NCI-H187 treated with DMSO at 0.1 percent for 48 hours (cell line): ENCODE data around the gene CADPS.
A peak's percentile ranks its signal among the peaks of the same experiment; 100 is the strongest.

Experiments used
- DNase-seq: peaks from one replicate; lab custom pipeline; 2025; lab: John Stamatoyannopoulos, UW

The CADPS gene

DNA sequence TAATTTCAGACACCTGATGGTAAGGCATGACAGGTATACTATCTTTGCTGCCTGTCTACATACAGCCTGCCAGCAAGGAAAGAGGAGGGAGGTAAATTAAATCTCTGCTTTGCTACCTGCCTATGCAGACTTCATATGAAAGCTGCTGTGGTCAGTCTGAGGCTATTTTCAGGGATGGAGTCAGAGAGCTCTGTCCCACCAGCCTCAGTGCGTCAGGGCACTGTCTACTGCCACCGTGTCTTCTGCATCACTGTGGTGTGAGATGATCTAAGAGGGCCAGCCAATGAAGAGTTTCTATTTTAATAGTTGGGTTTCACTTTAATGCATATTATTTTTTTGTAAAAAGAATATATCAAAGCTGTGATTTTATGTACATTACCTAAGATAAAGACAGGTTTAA lies 125.6 kb downstream of the CADPS start:
- DNase-seq: no peak

DNA sequence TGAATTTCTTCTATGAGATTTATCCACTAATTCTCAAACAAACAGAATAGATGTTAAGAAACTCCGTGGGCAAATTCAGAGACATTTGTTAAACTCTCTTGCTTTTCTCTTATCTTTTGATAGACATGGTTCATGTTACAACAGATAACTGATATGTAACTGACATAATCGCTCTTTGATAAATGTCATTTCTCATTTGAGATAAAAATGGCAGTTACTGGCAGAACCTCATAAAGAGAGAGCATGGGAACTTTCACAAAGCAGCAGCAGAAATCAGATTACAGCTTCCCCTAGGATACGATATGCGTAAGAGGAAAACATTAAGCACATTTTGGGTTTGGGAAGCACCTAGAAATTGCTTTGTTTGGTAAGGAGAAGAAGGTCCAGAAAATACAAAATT lies 126.1 kb downstream of the CADPS start:
- DNase-seq: no peak

DNA sequence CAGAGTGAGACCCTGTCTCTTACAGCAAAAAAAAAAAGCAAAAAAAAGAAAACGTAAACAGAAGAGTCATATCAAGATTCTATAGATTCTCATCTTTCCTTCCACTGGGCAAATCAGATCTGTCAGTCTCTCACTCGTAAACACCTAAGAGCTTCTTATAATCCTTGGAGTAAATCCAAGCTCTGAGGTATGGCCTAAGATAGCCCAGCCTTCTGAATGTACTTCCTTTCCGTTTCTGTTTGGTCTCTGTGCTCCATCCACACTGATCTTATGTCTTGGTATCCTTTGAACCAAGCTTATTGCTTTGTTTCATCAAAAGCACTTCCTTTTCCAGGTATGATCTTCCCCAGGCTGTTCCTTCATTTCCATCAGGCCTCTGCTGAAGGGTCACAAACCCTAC lies 137.8 kb downstream of the CADPS start:
- DNase-seq: no peak

- no peak for DNase-seq
These were observed 139.7 kb downstream of the CADPS start for GRCh38 chr3:62735510-62735909.

DNA sequence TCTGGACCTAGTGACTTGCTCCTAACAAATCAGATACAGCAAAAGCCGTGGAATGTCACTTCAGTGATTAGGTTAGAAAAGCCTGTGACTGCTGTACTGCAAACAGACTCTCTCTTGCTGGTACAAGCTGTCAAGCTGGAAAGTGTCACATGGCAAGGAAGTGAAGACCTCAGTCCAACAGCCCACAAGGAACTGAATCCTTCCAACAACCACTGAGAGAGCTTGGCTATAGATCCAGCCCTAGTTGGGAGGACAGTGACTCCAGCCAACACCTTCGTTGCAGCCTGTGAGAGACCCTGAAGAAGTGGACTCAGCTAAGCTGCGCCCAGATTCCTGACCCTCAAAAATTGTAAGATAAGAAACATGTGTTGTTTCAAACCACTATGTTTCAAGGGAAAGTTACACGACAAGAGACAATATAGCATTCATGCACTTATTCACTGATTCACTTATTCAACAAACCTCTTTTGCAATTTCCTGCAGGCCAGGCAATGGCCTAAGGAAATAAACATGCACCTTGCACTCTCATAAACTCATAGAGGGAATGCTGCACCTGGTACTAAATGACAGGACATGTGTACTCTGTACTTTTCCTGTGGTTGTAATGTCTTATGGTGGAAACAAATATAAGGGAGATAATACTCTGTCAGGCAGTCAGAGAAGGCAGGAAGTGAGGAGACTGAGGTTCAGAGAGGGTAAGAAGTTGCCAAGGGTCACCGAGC lies 142.9 kb downstream of the CADPS start:
- DNase-seq: no peak

- DNase-seq: no peak
These were observed 147.2 kb downstream of the CADPS start for GRCh38 chr3:62727981-62728380.

DNA sequence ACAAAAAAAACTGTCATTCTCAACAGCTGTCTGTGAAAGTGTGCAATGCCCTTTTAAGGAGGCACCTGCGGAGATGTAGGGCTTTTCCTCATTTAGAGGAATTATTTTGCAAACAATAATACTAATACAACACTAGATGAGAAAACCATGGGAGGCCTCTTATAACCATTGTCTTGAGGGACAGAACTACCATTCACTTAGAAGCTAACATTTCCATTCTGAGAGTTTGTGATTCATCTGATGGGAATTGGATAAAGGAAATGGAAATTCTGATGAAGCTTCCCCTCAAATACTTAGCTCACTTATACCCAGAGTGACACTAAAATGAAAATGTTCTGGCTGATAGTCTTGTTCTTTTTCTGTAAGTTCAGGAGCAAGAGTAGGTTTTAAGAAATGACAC lies 147.7 kb downstream of the CADPS start:
- DNase-seq: no peak

GRCh38 chr3:62724503-62724902 lies 150.7 kb downstream of the CADPS start:
- no peak for DNase-seq

DNA sequence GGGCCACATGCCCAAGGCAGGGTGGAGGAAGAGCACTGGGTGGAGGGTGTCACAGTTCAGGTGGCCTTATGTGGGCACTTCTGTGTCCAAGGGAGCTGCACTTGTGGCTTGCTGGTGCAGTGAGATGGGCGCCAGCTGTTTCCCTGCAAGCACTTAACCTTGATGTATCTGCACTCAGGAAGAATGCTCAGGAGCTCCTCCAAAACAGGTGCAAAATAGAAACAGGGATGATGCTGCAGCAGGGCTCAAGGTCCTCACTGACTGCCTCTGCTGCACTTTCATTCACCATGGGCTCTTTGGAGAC lies 151.3 kb downstream of the CADPS start:
- DNase-seq: peak; percentile 45

DNA sequence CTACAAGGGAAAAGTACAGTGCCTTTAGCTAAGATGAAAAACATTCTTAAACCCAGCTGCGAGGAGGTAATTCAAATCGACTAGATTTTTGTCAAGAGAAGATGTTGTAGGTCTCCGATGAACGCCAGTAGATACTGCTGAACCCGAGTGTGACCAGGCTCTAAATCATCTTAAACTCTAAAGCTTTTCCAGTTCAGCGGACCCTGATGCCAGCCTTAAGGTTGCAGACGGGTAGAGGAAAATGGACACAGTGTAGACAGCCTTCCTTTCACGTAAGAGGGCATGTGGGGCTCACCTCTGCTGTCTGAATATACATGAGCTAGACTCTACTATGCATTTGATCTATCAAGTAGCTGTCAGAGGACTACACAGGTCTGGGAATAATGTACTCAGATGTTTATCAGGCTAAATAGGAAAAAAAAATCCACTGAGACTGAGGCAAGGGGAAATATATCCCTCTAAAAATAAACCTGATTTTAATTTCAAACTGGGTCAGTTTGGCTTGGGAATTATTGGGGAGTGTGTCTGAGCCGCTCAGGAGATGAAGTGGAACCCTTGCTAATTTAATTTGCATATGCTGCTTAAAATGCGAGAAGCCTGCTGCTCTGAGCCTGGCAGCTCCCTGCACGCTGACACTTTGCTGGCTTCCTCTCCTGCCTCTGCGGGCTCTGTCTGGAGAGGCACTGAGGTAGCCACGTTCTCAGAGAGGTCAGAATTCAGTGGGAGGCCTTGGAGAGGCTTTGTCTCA lies 151.9 kb downstream of the CADPS start:
- DNase-seq: no peak

DNA sequence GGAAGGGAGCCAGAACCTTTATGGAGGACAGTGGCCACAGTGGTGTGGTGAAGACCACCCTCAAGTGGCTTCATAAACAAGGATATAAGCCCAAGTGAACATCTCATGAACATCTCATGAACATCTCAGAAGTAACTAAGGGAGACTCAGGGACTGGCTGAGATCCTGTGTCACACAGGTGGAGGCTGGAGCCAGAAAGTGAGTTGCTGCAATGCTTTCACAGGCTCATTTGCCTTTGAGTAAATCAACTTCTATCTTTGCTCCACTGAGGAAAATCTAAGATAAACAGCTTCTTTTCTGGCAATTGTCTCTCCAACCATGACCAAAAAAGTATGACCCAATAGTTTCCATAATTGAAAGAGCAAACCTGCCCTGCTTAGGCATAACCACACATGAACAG lies 152.9 kb downstream of the CADPS start:
- DNase-seq: no peak

DNA sequence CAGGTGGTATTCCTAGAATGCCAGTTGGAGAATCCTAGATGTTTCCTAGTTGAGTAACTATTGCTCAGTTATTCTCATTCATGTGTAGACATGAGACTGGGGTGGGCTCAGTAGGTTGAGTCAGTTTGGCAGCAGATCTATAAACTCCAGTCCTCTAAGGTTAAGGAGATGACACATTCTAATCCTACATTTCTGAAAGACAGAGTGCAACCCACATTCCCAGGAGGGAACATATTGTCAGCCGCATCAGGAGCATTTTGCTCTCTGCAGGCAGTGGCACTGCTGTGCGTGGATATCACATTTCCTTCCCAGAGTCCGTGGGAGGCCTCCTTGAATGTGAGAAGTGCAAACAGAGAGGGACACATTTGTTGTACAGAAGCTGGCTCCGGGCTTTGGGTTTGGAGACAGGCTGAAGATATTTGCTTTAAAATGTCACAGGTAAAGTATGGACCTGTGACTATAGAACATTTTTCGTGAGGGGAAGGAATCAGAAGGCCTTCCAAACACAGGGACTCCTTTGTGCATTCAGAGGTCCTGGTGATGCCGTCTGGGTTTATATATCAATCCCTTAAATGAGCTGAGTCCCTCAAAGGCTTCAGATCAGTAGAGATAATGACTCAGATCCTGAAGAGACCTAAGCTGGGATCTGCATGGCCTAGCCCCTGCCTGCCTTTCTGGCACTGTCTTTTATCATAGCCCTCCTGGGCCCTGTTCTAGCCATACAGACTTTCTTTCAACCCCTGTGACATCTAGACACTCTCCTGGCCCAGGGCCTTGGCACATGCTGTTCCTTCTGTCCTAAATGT lies 156.5 kb downstream of the CADPS start:
- no peak for DNase-seq

- no peak for DNase-seq
These were observed 157.2 kb downstream of the CADPS start for GRCh38 chr3:62718011-62718410.

DNA sequence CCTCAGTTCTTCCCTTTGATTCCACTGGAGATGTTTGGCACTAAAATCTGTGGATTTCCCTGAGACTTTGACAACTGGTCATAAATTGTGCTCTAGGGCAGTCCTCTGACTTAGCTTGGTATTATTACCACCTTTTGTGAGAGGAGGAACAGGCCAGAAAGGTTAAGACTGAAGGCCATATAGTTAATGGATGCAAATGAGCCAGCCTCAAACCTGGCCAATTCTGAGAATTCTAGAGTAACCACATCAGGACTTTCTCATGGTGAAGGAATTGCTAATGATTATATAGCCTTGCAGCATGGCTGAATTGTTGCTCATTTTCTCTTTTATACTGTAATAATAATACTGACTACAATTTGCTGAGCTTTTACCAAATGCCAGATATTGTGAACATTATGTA lies 162.5 kb downstream of the CADPS start:
- no peak for DNase-seq

- DNase-seq: no peak
These were observed 164.5 kb downstream of the CADPS start for GRCh38 chr3:62710751-62711150.

GRCh38 chr3:62708638-62709373 lies 166.4 kb downstream of the CADPS start:
- DNase-seq: no peak

DNA sequence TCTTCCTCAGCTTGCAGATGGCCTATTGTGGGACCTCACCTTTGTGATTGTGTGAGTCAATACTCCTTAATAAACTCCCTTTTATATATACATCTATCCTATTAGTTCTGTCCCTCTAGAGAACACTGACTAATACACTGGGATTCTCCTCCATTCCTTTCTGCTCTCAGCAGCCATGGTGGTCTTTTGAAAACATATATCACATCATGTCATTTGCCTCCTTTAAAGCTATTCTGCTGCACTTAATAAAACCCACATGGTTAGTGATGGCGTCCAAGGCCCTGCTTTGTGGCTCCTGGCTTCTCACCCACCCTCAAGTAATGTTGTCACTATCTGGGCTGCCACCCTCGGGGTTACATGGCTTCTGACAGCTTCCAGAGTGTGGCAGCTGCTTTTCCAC lies 169.5 kb downstream of the CADPS start:
- DNase-seq: no peak

DNA sequence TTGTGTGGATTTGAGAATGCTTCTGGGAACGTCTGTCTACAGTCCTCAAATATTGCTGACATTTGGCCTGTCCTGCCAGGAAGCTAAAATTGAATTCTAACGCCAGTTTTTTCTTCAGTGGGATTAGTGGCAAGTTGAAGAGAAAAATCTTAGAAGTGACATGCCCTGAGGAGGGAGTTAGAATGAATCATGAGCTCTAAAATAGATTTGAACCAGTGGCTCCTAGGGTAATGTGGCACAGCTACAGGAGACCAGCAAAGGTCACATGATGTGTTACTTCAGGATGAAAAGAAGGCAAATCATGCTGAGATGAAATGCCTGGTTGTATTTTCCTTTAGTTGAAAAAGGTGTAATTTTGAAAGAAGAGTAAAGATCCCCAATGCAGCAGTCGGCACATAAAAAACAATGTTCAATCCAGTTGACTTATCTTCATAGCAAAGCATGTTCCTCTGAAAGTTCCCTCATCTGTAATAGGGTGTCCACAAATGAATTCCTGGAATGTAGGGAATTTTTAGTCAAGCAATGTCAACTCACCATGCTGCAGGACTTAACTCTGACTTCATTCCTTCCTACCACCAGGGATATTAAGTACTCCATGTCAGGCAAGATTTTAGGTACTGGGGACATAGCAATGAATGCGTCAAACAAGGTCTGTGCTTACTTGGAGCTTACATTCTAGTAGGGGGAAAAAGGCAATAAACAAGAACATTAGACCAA lies 171.6 kb downstream of the CADPS start:
- no peak for DNase-seq

DNA sequence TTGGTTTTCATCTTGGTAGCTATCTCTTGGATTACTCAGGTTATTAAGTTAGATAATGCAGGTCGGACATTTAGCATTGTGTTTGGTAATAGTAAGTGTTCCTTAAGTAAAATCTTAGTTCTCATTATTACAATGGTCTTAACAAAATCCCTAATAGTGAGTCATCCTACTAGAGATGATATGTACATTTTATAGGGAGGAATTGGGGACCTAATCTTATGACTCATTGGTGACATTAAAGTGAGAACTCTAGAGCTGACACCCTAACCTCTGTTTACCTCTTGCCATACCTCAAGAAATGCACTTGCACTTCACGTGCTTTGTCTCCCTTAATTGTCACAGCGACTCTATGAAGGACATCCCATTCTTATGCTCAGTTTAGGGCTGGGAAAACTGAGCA lies 174.9 kb downstream of the CADPS start:
- DNase-seq: no peak

DNA sequence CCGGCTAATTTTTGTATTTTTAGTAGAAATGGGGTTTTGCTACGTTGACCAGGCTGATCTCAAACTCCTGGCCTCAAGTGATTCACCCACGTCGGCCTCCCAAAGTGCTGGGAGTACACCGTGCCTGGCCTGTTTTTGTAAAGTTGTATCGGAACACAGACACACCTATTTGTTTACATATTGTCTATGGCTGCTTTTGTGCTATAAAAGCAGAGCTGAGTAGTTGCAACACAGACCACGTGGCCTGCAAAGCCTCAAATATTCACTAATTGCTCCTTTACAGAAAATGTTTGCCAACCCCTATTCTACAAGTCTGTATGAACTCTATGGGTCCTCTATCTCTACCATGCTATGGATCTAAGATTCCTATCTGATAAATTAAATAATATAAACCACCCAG lies 175.5 kb downstream of the CADPS start:
- no peak for DNase-seq

- no peak for DNase-seq
These were observed 179.2 kb downstream of the CADPS start for GRCh38 chr3:62696011-62696410.

- no peak for DNase-seq
These were observed 186.4 kb downstream of the CADPS start for GRCh38 chr3:62688812-62689211.
